GM13977 (cell line): ENCODE measurements around the gene MTHFD1L.
A peak's percentile ranks its signal among the peaks of the same experiment; 100 is the strongest.
"Not testable (repeated sequence)": the region's sequence is repeated elsewhere in the genome, so short reads cannot be mapped to it uniquely, and the experiment has no call there.

Experiments used
- DNase-seq: peaks from one replicate; pipeline ENCODE4 v3.0.0; 2012; ENCODE audit warnings: low spot score
- CTCF ChIP-seq: IDR thresholded peaks from 2 replicates; pipeline ENCODE4 v1.5.1; 2012; ENCODE audit warnings: mild to moderate bottlenecking, control low read depth; ENCODE audit not compliant: insufficient read depth; ENCODE audit errors: extremely low read depth, missing control alignments
- in situ Hi-C: fragments of 300-500 bp; cut with MboI; formaldehyde crosslinking; loops from one replicate; pipeline ENCODE4 v1.12.0; 2022; ENCODE audit warnings: low sequenced_read_pairs, low pct_unique_long_range_greater_than_20kb, mixed read lengths, inconsistent platforms; ENCODE audit not compliant: unreplicated experiment

Gene MTHFD1L

GRCh38 chr6:150865406-150866146 lies at the start of gene MTHFD1L:
MTHFD1L (plus strand) TSS chr6:150865702; CDS start chr6:150865823, 121 bp downstream.
- in situ Hi-C loops = no loop called here
- peak; percentile 80 for TF ChIP-seq CTCF

GRCh38 chr6:150816554-150816953 lies 48.9 kb upstream of the MTHFD1L start:
- in situ Hi-C loops = loop anchor here (10.0 to 25.0 kb wide), 2 partner anchors 402 to 754 kb away; partner anchors contain the start of gene ULBP3
- DNase-seq = not testable (repeated sequence)

More at GRCh38 chr6:150865406-150866146, at the start of gene MTHFD1L:
- DNase-seq = peak; percentile 88

DNA sequence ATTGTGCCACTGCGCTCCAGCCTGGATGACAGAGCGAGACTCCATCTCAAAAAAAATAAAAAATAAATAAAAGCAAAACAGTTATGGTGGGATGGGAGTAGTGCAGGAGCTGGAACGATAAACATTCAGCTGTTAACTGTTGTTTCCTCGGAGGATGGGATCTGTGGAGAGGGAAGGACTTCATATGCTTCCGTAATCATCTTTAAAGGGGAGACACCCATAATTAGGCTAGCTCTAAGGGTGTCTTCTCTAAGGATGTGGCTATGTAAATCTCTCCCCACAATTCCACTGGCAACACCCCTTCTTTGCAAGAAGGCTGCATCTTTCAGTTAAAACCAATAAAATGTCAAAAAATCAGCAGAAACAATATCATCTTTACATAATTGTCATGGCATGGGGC lies 42.6 kb upstream of the MTHFD1L start:
- DNase-seq = no peak
- TF ChIP-seq CTCF = no peak
- in situ Hi-C loops = loop anchor here (25.0 kb wide), 1 partner anchor 761 kb away; the partner anchor contains the start of gene ULBP3

DNA sequence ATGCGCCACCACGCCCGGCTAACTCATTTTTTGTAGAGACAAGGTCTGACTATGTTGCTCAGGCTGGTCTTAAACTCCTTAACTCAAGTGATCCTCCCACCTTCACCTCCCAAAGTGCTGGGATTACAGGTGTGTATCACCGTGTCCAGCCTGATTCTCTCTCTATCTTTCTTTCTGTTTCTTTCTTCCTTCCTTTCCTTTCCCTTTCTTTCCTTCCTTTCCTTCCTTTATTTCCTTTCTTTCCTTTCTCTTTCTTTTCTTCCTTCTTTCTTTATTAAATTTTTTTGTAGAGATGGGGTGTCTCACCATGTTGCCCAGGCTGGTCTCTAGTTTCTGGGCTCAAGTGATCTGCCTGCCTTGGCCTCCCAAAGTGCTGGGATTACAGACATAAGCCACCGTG lies 38.7 kb upstream of the MTHFD1L start:
- TF ChIP-seq CTCF = no peak
- no peak for DNase-seq
- in situ Hi-C loops = no loop called here

GRCh38 chr6:150828107-150828506 lies 37.4 kb upstream of the MTHFD1L start:
- in situ Hi-C loops, DNase-seq: not testable (repeated sequence)

- in situ Hi-C loops = no loop called here
- TF ChIP-seq CTCF = no peak
- no peak for DNase-seq
These were observed 34.9 kb upstream of the MTHFD1L start for GRCh38 chr6:150830439-150831165.

GRCh38 chr6:150831577-150831976 lies 33.9 kb upstream of the MTHFD1L start:
- no peak for TF ChIP-seq CTCF
- DNase-seq = no peak
- in situ Hi-C loops = no loop called here
